HCT116 (cell line): Measurements from ENCODE around the gene SUN2.

Experiments used
- CBX3 ChIP-seq: IDR thresholded peaks from 2 replicates; pipeline ENCODE4 v1.6.1; 2012; ENCODE audit warnings: low read depth
- CEBPB ChIP-seq: IDR thresholded peaks from 2 replicates; pipeline ENCODE4 v1.6.1; 2012; ENCODE audit warnings: low read depth
- ELF1 ChIP-seq: IDR thresholded peaks from 2 replicates; pipeline ENCODE4 v1.6.1; 2012; ENCODE audit warnings: low read depth, borderline replicate concordance
- EZH2phosphoT487 ChIP-seq: fragments of 200-600 bp; IDR thresholded peaks from 2 replicates; pipeline ENCODE4 v1.6.1; 2018; ENCODE audit warnings: antibody characterized with exemption, borderline replicate concordance
- POLR2A ChIP-seq: IDR thresholded peaks from 2 replicates; pipeline ENCODE4 v1.7.0; 2011; ENCODE audit warnings: borderline replicate concordance; ENCODE audit not compliant: insufficient read depth, insufficient read length; ENCODE audit errors: extremely low read depth
- TCF7L2 ChIP-seq: IDR thresholded peaks from 2 replicates; pipeline ENCODE4 v1.7.0; 2011; ENCODE audit warnings: borderline replicate concordance, inconsistent platforms; ENCODE audit not compliant: insufficient read depth, insufficient read length; ENCODE audit errors: extremely low read depth
- YY1 ChIP-seq: IDR thresholded peaks from 2 replicates; pipeline ENCODE4 v1.6.1; 2011; ENCODE audit warnings: low read length, low read depth, moderate library complexity, mild to moderate bottlenecking; ENCODE audit not compliant: insufficient replicate concordance; ENCODE audit errors: extremely low read depth
- TF ChIP-seq, protein P1 (sequence below), 3 experiments: fragments of 200-600 bp in 1 of 3; sonication (generic) in 1 of 3; IDR thresholded peaks in 2 of 3; conservative IDR thresholded peaks in 1 of 3; 2 replicates each; pipeline ENCODE4 v1.5.1; 2012 to 2017; ENCODE audit warnings: low read depth in 2 of 3, low read length in 2 of 3, antibody characterized with exemption in 1 of 3, borderline replicate concordance in 1 of 3, control low read depth in 1 of 3, mild to moderate bottlenecking in 1 of 3, mixed read lengths in 1 of 3, mixed run types in 1 of 3, moderate library complexity in 1 of 3; ENCODE audit not compliant: insufficient read depth in 1 of 3
- TF ChIP-seq, protein P2 (sequence below): IDR thresholded peaks from 2 replicates; pipeline ENCODE4 v1.6.1; 2012; ENCODE audit warnings: low read depth
- TF ChIP-seq, protein P3 (sequence below): IDR thresholded peaks from 2 replicates; pipeline ENCODE4 v1.6.1; 2012
- TF ChIP-seq, protein P4 (sequence below): IDR thresholded peaks from 2 replicates; pipeline ENCODE4 v1.6.1; 2012

DNA sequence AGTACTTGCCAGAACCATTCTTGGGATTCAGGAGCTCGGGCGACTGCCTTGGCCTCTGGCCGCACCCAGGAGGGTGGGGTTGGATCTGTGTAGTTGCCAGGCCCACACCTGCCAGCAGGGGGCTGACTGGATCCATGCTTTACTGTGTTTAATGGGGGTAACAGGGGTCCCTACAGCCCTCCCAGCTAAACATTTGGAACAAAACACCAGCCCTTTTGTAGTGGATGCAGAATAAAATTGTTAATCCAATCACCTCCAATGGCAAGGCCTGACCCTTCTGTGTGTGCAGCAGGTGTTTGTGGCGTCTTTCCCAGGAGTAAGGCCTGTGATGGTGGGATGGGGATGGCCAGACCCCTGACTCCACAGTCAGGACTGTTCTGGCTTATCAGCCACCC is 22.5 kb downstream of the SUN2 start:
- TF ChIP-seq, protein P1, sequence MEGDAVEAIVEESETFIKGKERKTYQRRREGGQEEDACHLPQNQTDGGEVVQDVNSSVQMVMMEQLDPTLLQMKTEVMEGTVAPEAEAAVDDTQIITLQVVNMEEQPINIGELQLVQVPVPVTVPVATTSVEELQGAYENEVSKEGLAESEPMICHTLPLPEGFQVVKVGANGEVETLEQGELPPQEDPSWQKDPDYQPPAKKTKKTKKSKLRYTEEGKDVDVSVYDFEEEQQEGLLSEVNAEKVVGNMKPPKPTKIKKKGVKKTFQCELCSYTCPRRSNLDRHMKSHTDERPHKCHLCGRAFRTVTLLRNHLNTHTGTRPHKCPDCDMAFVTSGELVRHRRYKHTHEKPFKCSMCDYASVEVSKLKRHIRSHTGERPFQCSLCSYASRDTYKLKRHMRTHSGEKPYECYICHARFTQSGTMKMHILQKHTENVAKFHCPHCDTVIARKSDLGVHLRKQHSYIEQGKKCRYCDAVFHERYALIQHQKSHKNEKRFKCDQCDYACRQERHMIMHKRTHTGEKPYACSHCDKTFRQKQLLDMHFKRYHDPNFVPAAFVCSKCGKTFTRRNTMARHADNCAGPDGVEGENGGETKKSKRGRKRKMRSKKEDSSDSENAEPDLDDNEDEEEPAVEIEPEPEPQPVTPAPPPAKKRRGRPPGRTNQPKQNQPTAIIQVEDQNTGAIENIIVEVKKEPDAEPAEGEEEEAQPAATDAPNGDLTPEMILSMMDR (IDR thresholded peaks at IDR 0.05 in 2 of 3, conservative IDR thresholded peaks at IDR 0.05 in 1 of 3; ENCODE audit: borderline replicate concordance in 1 of 3, insufficient read depth in 1 of 3, low read depth in 2 of 3, low read length in 2 of 3): peak; percentile 55 to 92 (median 86); a peak in 5 of 6 replicates
- TF ChIP-seq TCF7L2: no peak
- no peak for TF ChIP-seq POLR2A
- TF ChIP-seq, protein P2, sequence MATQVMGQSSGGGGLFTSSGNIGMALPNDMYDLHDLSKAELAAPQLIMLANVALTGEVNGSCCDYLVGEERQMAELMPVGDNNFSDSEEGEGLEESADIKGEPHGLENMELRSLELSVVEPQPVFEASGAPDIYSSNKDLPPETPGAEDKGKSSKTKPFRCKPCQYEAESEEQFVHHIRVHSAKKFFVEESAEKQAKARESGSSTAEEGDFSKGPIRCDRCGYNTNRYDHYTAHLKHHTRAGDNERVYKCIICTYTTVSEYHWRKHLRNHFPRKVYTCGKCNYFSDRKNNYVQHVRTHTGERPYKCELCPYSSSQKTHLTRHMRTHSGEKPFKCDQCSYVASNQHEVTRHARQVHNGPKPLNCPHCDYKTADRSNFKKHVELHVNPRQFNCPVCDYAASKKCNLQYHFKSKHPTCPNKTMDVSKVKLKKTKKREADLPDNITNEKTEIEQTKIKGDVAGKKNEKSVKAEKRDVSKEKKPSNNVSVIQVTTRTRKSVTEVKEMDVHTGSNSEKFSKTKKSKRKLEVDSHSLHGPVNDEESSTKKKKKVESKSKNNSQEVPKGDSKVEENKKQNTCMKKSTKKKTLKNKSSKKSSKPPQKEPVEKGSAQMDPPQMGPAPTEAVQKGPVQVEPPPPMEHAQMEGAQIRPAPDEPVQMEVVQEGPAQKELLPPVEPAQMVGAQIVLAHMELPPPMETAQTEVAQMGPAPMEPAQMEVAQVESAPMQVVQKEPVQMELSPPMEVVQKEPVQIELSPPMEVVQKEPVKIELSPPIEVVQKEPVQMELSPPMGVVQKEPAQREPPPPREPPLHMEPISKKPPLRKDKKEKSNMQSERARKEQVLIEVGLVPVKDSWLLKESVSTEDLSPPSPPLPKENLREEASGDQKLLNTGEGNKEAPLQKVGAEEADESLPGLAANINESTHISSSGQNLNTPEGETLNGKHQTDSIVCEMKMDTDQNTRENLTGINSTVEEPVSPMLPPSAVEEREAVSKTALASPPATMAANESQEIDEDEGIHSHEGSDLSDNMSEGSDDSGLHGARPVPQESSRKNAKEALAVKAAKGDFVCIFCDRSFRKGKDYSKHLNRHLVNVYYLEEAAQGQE: no peak
- TF ChIP-seq, protein P3, sequence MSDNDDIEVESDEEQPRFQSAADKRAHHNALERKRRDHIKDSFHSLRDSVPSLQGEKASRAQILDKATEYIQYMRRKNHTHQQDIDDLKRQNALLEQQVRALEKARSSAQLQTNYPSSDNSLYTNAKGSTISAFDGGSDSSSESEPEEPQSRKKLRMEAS: no peak
- TF ChIP-seq, protein P4, sequence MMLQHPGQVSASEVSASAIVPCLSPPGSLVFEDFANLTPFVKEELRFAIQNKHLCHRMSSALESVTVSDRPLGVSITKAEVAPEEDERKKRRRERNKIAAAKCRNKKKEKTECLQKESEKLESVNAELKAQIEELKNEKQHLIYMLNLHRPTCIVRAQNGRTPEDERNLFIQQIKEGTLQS: no peak
- no peak for TF ChIP-seq CEBPB
- TF ChIP-seq ELF1: no peak
- no peak for TF ChIP-seq CBX3
- no peak for TF ChIP-seq EZH2phosphoT487
- no peak for TF ChIP-seq YY1
